Hepatic stellate cell (primary cell): ENCODE results near the gene POM121C.
"Not testable (repeated sequence)": the region's sequence is repeated elsewhere in the genome, so short reads cannot be mapped to it uniquely, and the experiment has no call there.

ENCODE experiments used
- DNase-seq: peaks from one replicate; pipeline ENCODE4 v3.0.0; 2011; ENCODE audit warnings: low spot score

Gene POM121C

GRCh38 chr7:75485979-75486643 is at the start of gene POM121C:
POM121C (minus strand) TSS chr7:75486299; CDS start chr7:75441496, 44,803 bp downstream.
- peak; percentile 82 for DNase-seq

DNA sequence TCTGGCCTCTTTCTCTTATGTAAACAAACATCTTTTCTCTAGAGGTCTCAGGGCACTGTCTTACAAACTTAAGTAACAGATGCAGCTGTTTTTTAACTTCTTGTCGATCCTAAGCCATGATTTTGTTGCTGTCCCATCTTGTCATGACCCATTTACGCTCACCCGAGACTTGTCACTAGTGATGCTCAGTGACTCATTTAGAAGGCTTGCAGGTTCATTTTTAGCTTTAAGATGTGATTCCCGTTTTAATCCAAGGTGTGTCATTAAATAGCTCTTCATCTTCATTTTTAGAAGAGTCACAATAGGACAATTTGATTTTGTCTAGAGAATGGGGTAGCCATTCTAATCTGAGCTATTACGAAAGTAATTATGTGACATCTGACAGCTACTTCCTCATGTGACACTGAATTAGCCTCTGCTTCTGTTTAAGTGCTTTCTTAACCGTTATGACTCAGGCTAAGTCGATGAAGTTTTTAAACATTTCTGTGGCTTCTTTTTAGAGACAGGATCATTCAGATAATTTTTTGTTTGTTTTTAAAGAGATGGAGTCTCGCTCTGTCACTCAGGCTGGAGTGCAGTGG is 48.7 kb upstream of the POM121C start:
- DNase-seq, result peak; percentile 77

DNA sequence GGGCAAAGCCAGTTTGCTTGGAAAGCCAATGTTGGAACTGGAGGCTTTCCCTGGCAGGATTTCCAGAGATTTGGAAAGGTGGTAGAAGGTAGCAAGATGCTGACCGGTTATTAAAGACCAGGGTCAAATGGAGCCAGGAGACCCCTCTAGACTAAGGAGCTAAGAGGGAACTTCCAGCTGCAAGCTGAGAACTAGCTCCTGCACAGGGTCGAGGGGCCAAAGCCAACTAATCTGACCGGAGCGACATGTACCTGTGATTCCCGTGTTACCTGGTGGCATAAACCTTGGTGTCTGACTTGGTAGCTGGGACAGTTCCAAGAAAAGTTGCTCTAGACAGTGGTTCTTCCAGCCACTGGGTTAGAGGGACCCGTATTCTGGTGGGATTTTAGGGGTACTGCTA is 47.8 kb upstream of the POM121C start:
- DNase-seq, result no peak

DNA sequence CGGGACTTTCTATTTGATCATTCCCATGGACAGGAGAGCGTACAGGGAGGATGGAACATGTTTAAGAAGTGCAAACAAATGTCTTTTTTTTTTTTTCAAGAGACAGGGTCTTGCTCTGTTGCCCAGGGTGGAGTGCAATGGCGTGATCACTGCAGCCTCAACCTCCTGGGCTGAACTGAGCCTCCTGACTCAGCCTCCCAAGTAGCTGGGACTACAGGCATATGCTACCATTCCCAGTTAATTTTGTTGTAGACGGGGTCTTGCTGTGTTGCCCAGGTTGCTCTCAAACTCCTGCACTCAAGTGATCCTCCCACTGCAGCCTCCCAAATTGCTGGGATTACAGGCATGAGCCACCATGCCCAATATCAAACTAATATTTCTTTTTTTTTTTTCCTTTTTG is 46.5 kb upstream of the POM121C start:
- DNase-seq, result no peak

- no peak for DNase-seq
Measured at GRCh38 chr7:75531359-75531821, 45.3 kb upstream of the POM121C start.

DNA sequence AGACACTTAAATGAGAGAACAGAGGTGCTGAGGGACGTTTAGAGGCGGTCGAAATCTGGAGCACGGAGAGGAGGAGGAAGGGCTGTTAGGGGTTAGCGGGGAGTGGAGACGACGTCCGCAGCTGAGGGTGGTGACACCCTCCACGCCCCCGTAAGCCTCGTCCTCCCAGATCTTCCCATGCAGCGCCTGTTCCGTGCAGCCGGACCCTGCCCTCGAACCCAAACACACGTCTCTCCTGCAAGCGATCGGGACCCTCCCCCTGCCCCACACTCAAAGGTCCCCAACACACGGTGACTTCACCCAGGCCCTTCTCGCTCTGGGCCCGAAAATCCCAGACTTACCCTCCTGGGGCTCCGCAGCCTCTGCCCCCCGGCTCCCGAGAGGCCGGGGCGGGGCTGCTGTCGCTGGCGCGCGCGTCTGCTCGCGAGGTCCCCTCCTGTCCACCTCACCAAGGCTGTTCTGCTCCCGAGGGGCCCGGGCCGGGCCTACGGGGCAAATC is 41.2 kb upstream of the POM121C start:
- not testable (repeated sequence) for DNase-seq

- DNase-seq, result not testable (repeated sequence)
Measured at GRCh38 chr7:75521727-75522126, 35.6 kb upstream of the POM121C start.

DNA sequence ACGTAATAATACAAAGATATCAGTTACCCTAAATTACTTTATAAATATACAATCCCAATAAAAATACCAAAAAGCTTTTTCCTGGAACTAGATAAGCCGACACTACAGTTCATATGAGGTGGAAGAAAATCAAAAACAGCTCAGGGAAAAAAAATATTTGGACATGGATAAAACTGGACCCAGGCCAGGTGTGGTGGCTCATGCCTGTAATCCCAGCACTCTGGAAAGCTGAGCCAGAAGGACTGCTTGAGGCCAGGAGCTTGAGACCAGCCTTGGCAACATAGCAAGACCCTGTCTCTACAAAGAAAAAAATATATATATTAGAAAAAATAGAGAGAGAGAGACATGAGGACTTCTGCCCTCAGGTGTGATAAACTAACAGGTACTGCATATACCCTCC is 32.7 kb upstream of the POM121C start:
- DNase-seq, result not testable (repeated sequence)

GRCh38 chr7:75509033-75509432 is 22.9 kb upstream of the POM121C start:
- not testable (repeated sequence) for DNase-seq

DNA sequence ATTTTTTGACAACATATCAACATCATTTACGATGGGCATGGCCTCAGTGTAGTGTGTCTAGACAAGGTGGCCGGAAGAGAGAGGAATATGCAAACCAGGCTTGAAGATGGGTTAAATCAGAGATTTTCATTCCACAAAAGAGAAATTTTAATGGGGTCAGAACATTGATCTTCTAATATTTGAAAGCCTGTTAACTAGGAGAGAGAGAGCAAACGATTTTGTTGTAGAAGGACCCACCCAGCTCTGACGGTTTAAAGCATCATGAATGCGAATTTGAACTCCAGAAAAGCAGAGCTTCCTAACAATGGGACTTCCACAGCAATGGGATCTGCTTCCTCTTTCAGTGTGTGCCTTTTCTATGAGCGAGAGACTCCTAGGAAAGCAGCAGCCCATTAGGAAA is 5.9 kb upstream of the POM121C start, which contains the start of gene SPDYE5:
SPDYE5 (plus strand) TSS at position 301 of the 400 bp plus-strand sequence. CDS start 1,728 bp downstream, outside the sequence.
- DNase-seq, result not testable (repeated sequence)

- not testable (repeated sequence) for DNase-seq
Measured at GRCh38 chr7:75485355-75485978, 632 bp downstream of the POM121C start.

DNA sequence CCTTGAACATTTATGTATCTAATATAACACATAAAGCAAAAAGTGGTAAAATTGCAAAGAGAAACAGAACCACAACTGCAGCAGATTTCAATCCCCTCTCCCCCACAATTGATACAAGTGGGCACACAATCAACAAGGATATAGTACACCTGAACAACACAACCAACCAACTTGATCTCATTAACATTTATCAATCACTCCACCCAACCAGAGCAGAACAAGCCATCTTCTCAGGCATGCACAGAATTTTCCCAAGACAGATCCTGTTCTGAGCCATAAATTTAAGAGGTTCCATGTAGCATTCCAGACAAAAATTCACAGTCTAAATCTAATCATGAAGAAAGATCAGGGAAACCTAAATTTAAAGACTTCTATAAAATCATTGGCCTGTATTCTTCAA is 5.8 kb downstream of the POM121C start:
- not testable (repeated sequence) for DNase-seq

DNA sequence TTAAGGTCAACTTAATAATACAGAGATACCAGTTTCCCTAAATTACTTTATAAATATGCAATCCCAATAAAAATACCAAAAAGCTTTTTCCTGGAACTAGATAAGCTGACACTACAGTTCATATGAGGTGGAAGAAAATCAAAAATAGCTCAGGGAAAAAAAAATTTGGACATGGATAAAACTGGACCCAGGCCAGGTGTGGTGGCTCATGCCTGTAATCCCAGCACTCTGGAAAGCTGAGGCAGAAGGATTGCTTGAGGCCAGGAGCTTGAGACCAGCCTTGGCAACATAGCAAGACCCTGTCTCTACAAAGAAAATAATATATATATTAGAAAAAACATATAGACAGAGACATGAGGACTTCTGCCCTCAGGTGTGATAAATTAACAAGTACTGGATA is 8.6 kb downstream of the POM121C start:
- not testable (repeated sequence) for DNase-seq

GRCh38 chr7:75470166-75470565 is 15.9 kb downstream of the POM121C start:
- DNase-seq, result not testable (repeated sequence)

DNA sequence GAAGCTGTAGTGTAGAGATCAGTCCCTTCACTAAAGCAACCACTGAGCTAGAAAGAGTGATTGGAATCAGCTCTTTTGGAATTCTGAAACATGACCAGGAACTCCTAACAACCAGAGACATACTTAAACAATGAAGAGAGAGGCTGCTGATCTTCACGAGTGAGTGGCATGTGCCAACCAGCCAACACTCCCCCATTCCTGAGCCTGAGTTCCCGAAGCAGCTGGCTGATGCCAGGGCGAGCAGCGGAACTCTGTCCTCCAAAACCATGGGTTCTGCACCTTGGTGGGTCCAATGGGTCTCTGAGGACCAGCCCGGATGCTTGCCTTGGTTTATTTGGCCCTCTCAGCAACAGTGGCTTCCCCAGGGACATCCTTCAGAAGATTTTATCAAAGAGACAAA is 25.6 kb downstream of the POM121C start:
- DNase-seq, result not testable (repeated sequence)

DNA sequence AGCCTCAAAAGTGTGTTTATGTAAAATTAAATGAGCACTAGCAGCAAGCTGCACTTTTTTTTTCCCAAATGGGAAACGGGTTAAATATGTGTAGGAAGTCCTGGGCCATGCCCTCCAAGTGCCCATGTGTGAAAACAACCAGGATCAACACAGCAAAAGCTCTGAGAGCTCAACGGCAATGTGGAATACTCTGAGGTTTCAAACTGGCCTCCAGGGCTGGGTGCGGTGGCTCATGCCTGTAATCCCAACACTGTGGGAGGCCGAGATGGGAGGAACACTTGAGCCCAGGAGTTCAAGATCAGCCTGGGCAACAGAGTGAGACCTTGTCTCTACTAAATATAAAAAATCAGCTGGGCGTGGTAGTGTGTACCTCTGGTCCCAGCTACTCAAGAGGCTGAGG is 28.1 kb downstream of the POM121C start:
- DNase-seq, result not testable (repeated sequence)

- not testable (repeated sequence) for DNase-seq
Measured at GRCh38 chr7:75456403-75456802, 29.7 kb downstream of the POM121C start.

GRCh38 chr7:75452494-75452955 is 33.6 kb downstream of the POM121C start:
- DNase-seq, result not testable (repeated sequence)

- not testable (repeated sequence) for DNase-seq
Measured at GRCh38 chr7:75449946-75450345, 36.2 kb downstream of the POM121C start.

DNA sequence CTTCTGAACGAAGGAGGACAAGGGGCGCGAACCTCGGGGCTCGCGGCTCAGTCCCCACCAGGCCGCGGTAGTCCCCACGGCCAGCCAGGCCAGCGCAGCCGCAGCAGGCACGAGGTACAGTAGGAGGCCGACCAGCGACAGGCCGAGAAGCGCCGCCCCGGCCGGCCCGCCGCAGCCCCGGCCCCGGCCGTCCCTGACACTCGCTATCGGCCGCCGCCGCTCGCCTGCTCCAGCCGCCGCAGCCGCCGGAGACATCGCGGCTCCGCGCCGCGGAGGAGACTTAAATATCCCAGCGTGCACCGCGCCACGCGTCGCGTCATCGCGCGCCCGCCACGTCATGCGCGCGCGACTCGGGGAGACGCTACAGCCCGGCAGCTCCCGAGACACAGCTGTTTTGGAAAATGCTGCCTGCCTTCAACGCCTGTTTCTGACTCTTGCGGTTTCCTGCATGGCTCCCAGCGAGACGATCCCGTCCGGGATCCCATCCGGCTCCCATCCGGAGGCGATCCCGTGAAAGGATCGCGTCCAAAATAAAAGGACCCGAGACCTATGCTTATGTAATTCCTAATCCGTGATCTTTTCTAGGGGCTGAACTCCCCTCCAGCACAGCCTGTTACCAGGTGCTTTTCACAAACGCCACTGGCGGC is 43.5 kb downstream of the POM121C start:
- not testable (repeated sequence) for DNase-seq

GRCh38 chr7:75442101-75442464 is 44.0 kb downstream of the POM121C start:
- not testable (repeated sequence) for DNase-seq

GRCh38 chr7:75439000-75439399 is 47.1 kb downstream of the POM121C start:
- not testable (repeated sequence) for DNase-seq
